ENCODE results near the gene YBX3. TPM values are rescaled to one million over a fixed set of nuclear protein-coding genes. Genes with fewer than 3 reads are reported as not detected.

The YBX3 gene
- total RNA-seq (2022; extraction: Qiagen RNA extraction; ENCODE audit: low read depth) = 239 to 276 TPM (median 268 TPM) in 5 replicates

GRCh38 chr12:10722905-10723746, at the start of gene YBX3:
Gene YBX3, minus strand, starts transcription at chr12:10723323. Its CDS starts 212 bp downstream, at chr12:10723111.

GRCh38 chr12:10673659-10674384, 49.3 kb downstream of the YBX3 start, which contains the start of gene STYK1:
Gene STYK1, minus strand, starts transcription at chr12:10674052. Its CDS starts 39,434 bp downstream, at chr12:10634618.

Other genes starting within 250 kb of the YBX3 start
- 0.29 to 0.82 TPM (median 0.59 TPM) in 5 replicates for gene EIF2S3B, start 217.4 kb downstream of the YBX3 start, total RNA-seq (2022; extraction: Qiagen RNA extraction; ENCODE audit: low read depth)
- gene MAGOHB, start 109.7 kb downstream of the YBX3 start, total RNA-seq (2022; extraction: Qiagen RNA extraction; ENCODE audit: low read depth) = 48.5 to 60.4 TPM (median 51.3 TPM) in 5 replicates
- gene STYK1, start 49.3 kb downstream of the YBX3 start, total RNA-seq (2022; extraction: Qiagen RNA extraction; ENCODE audit: low read depth) = 0.15 to 0.61 TPM (median 0.30 TPM) in 5 replicates
- gene TAS2R7, start 79.3 kb upstream of the YBX3 start, total RNA-seq (2022; extraction: Qiagen RNA extraction; ENCODE audit: low read depth) = not detected in 5 replicates
- not detected in 5 replicates for gene TAS2R8, start 84.0 kb upstream of the YBX3 start, total RNA-seq (2022; extraction: Qiagen RNA extraction; ENCODE audit: low read depth)
- not detected in 5 replicates for gene TAS2R9, start 86.8 kb upstream of the YBX3 start, total RNA-seq (2022; extraction: Qiagen RNA extraction; ENCODE audit: low read depth)
- gene TAS2R10, start 103.0 kb upstream of the YBX3 start, total RNA-seq (2022; extraction: Qiagen RNA extraction; ENCODE audit: low read depth) = not detected in 5 replicates
- 0.51 to 4.2 TPM (median 2.0 TPM) in 5 replicates for gene PRR4, start 126.2 kb upstream of the YBX3 start, total RNA-seq (2022; extraction: Qiagen RNA extraction; ENCODE audit: low read depth)
- gene PRH1, start 160.9 kb upstream of the YBX3 start, total RNA-seq (2022; extraction: Qiagen RNA extraction; ENCODE audit: low read depth) = 1.6 to 4.1 TPM (median 2.8 TPM) in 5 replicates
- gene TAS2R13, start 186.2 kb upstream of the YBX3 start, total RNA-seq (2022; extraction: Qiagen RNA extraction; ENCODE audit: low read depth) = not detected in 5 replicates
- gene PRH2, start 205.9 kb upstream of the YBX3 start, total RNA-seq (2022; extraction: Qiagen RNA extraction; ENCODE audit: low read depth) = not detected in 5 replicates
- gene TAS2R14, start 215.9 kb upstream of the YBX3 start, total RNA-seq (2022; extraction: Qiagen RNA extraction; ENCODE audit: low read depth) = 0.43 to 0.61 TPM (median 0.56 TPM) in 5 replicates